Stimulated activated effector memory CD8-positive, alpha-beta T cell treated with anti-CD3 and anti-CD28 coated beads, Interleukin-12 subunit alpha, Interleukin-12 subunit beta, amount 100 ng/mL, for 72 hours (primary cell): ENCODE data around the gene ZNF544.
A peak's percentile ranks its signal among the peaks of the same experiment; 100 is the strongest.

Source experiments
- ATAC-seq: fragments of 150-1000 bp; cut with Tn5 transposase; 2 replicates; pipeline ENCODE4 v1.10.0; 2021
- DNase-seq, 2 donors: peaks; one replicate each; pipeline ENCODE4 v3.0.0; 2021 to 2022; ENCODE audit warnings: low spot score in 2 of 2
- H3K27ac Mint-ChIP-seq: one replicate; pipeline ENCODE4 v1.8.0; 2022; ENCODE audit warnings: mild to moderate bottlenecking, mixed read lengths
- H3K36me3 Mint-ChIP-seq: one replicate; pipeline ENCODE4 v1.8.0; 2022; ENCODE audit warnings: mild to moderate bottlenecking, mixed read lengths
- H3K4me1 Mint-ChIP-seq: one replicate; pipeline ENCODE4 v1.8.0; 2022; ENCODE audit warnings: mixed read lengths
- H3K4me3 Mint-ChIP-seq: one replicate; pipeline ENCODE4 v1.8.0; 2022; ENCODE audit warnings: mild to moderate bottlenecking, mixed read lengths
- H3K9me3 Mint-ChIP-seq: one replicate; pipeline ENCODE4 v1.8.0; 2022; ENCODE audit warnings: mixed read lengths

The ZNF544 gene

DNA sequence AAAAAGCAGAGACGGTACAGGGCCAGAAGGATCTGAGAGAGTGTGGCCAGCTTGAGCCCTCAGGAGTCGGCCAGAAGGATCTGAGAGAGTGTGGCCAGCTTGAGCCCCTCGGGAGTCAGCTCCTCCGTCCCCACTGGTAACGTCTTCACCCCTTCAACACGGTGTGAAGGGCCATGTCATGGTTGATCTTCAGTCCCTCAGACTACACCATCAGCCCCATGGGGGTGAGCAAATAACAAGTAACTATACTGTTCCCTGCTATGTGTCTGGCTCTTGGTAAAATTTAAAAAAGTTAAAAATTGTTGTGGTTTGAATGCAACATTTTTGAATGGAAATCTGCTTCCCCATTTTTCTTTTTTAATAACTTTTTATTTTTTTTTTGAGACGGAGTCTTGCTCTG, 48.5 kb downstream of the ZNF544 start:
- no peak for ATAC-seq
- H3K4me1 Mint-ChIP-seq: peaks cover 34% of the 10 kb centered on the region
- peaks cover 76% of the 10 kb centered on the region for H3K36me3 Mint-ChIP-seq
- H3K9me3 Mint-ChIP-seq: peaks cover 10% of the 10 kb centered on the region
- no peak overlapping the region for H3K27ac Mint-ChIP-seq
- H3K4me3 Mint-ChIP-seq: peak overlapping the region; percentile 91
- no peak for DNase-seq

- ATAC-seq: no peak
- no peak for DNase-seq
- H3K9me3 Mint-ChIP-seq: peaks cover 10% of the 10 kb centered on the region
- H3K4me1 Mint-ChIP-seq: peaks cover 34% of the 10 kb centered on the region
- peak overlapping the region; percentile 94 for H3K27ac Mint-ChIP-seq
- H3K4me3 Mint-ChIP-seq: peak overlapping the region; percentile 91
- H3K36me3 Mint-ChIP-seq: peaks cover 71% of the 10 kb centered on the region
Measured at GRCh38 chr19:58277748-58278540, 49.2 kb downstream of the ZNF544 start.

- peak; percentile 87 to 98 for DNase-seq
- Mint-ChIP-seq H3K36me3 (peaks cover 71% of the 10 kb centered on the region), H3K9me3 (peaks cover 10% of the 10 kb centered on the region), H3K4me1 (peaks cover 34% of the 10 kb centered on the region), H3K4me3 (peak within 1 kb of the TSS; percentile 91), H3K27ac (peak within 1 kb of the TSS; percentile 94)
- ATAC-seq: peak; percentile 97
Measured at GRCh38 chr19:58278541-58279041, 49.9 kb downstream of the ZNF544 start, which contains the start of gene ZNF8. Gene ZNF8, plus strand, starts transcription at chr19:58278955. Its CDS starts 127 bp downstream, at chr19:58279082.

GRCh38 chr19:58279042-58279924, 50.6 kb downstream of the ZNF544 start:
- peaks cover 65% of the 10 kb centered on the region for H3K36me3 Mint-ChIP-seq
- ATAC-seq (peak; percentile 39), DNase-seq (peak; percentile 25 to 83)
- H3K4me1 Mint-ChIP-seq: peaks cover 34% of the 10 kb centered on the region
- peak overlapping the region; percentile 91 for H3K4me3 Mint-ChIP-seq
- H3K27ac Mint-ChIP-seq: peak overlapping the region; percentile 94
- H3K9me3 Mint-ChIP-seq: peaks cover 7% of the 10 kb centered on the region

GRCh38 chr19:58279925-58280316, 51.2 kb downstream of the ZNF544 start:
- peaks cover 4% of the 10 kb centered on the region for H3K9me3 Mint-ChIP-seq
- peak overlapping the region; percentile 94 for H3K27ac Mint-ChIP-seq
- H3K4me1 Mint-ChIP-seq: peaks cover 34% of the 10 kb centered on the region
- no peak for DNase-seq
- peak overlapping the region; percentile 91 for H3K4me3 Mint-ChIP-seq
- no peak for ATAC-seq
- H3K36me3 Mint-ChIP-seq: peaks cover 63% of the 10 kb centered on the region

DNA sequence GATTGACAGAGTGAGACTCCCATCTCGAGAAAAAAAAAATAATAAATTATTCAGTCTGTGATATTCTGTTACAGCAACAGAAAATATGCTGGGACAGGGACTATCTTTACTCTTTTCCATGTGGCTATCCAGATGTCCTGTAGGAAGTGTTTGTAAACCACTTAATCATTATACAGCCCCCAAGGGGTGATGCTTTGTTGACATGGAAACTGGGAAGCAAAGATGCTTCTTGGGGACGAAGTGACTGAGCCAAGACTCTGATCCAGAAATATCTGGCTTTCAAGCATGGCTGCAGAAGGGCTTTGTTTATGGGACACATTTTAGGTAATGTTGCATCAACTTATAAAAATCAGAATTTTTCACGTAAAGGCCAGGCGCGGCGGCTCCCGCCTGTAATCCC, 55.5 kb downstream of the ZNF544 start:
- Mint-ChIP-seq H3K4me1 (peaks cover 26% of the 10 kb centered on the region), H3K4me3 (no peak overlapping the region), H3K36me3 (peaks cover 73% of the 10 kb centered on the region), H3K27ac (no peak overlapping the region), H3K9me3 (no peaks in the 10 kb centered on the region)
- no peak for ATAC-seq
- DNase-seq: no peak

- Mint-ChIP-seq H3K4me1 (no peaks in the 10 kb centered on the region), H3K9me3 (peaks cover 8% of the 10 kb centered on the region), H3K27ac (no peak overlapping the region), H3K4me3 (no peak overlapping the region), H3K36me3 (peaks cover 73% of the 10 kb centered on the region)
- ATAC-seq: no peak
- no peak for DNase-seq
Measured at GRCh38 chr19:58291943-58292342, 63.2 kb downstream of the ZNF544 start.

DNA sequence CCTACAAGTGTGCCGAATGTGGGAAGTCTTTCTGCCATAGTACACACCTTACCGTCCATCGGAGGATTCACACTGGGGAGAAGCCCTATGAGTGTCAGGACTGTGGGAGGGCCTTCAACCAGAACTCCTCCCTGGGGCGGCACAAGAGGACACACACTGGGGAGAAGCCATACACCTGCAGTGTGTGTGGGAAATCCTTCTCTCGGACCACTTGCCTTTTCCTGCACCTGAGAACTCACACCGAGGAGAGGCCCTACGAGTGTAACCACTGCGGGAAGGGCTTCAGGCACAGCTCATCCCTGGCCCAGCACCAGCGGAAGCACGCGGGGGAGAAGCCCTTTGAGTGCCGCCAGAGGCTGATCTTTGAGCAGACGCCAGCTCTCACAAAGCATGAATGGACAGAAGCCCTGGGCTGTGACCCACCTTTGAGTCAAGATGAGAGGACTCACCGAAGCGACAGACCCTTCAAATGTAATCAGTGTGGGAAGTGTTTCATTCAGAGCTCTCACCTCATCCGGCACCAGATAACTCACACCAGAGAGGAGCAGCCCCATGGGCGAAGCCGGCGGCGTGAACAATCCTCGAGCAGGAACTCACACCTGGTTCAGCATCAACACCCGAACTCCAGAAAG, 66.1 kb downstream of the ZNF544 start:
- Mint-ChIP-seq H3K9me3 (peaks cover 8% of the 10 kb centered on the region), H3K27ac (no peak overlapping the region), H3K36me3 (peaks cover 43% of the 10 kb centered on the region), H3K4me1 (no peaks in the 10 kb centered on the region), H3K4me3 (no peak overlapping the region)
- no peak for ATAC-seq
- DNase-seq: no peak

GRCh38 chr19:58296104-58296503, 67.4 kb downstream of the ZNF544 start:
- Mint-ChIP-seq H3K9me3 (peaks cover 8% of the 10 kb centered on the region), H3K36me3 (peaks cover 35% of the 10 kb centered on the region), H3K4me3 (no peak overlapping the region), H3K4me1 (peaks cover 4% of the 10 kb centered on the region), H3K27ac (no peak overlapping the region)
- DNase-seq (no peak), ATAC-seq (no peak)

- no peak overlapping the region for H3K4me3 Mint-ChIP-seq
Measured at GRCh38 chr19:58300620-58301019, 71.9 kb downstream of the ZNF544 start.

GRCh38 chr19:58304255-58304654, 75.5 kb downstream of the ZNF544 start:
- Mint-ChIP-seq H3K4me1 (peaks cover 46% of the 10 kb centered on the region), H3K9me3 (no peaks in the 10 kb centered on the region), H3K36me3 (peaks cover 51% of the 10 kb centered on the region), H3K27ac (peak overlapping the region; percentile 98), H3K4me3 (peak overlapping the region; percentile 98)
- DNase-seq: no peak
- ATAC-seq: no peak

More at GRCh38 chr19:58300620-58301019, 71.9 kb downstream of the ZNF544 start:
- H3K27ac Mint-ChIP-seq: no peak overlapping the region
- no peaks in the 10 kb centered on the region for H3K9me3 Mint-ChIP-seq
- ATAC-seq (no peak), DNase-seq (no peak)
- H3K36me3 Mint-ChIP-seq: peaks cover 15% of the 10 kb centered on the region
- H3K4me1 Mint-ChIP-seq: peaks cover 19% of the 10 kb centered on the region

- H3K4me1 Mint-ChIP-seq: peaks cover 50% of the 10 kb centered on the region
- peaks cover 56% of the 10 kb centered on the region for H3K36me3 Mint-ChIP-seq
Measured at GRCh38 chr19:58304748-58305064, 76.0 kb downstream of the ZNF544 start.

DNA sequence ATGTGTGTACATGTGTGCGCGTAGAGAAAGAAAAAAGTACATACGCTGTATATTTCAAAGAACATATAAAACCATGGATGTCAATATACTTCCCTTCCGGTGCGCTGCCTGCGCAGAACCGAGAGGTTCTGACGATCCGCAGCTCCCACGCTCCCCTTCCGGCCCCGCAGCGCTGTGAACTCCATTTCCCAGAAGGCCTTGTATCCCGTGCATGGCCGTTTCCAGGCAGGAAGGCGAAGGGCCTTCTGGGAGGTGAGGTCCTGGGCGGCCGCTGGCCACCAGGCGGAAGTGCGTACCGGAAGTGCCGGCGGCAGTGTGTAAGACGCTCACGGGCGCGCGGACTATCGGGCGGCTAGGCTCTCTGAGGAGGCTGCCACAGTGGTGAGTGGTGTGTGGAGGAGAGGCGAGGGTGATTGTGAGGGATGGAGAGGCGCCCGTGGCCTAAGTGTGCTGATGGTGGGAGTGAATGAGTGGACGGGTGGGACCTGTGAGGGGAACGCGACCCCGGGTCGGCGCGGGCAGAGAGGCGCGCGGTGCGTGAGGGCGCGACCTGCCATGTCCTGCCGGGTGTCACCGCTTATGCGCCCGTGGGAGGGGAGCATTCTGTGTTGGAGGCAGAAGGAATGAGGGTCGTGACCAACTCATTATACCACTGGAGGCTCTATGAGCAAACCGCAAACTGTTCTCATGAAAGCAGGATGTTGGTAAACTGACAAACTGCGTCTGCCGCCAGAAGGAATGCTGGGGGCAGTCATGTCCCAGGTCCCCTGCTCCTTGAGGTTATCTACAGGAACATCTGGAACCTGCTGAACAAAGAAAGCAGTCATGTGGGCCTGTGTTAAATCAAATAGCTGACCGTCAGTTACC, 76.6 kb downstream of the ZNF544 start, which contains the start of gene ERVK3-1:
Gene ERVK3-1, plus strand, starts transcription at position 313 of the 867 bp plus-strand sequence. CDS start 6,792 bp downstream, outside the sequence.
- peak within 1 kb of the TSS; percentile 98 for H3K4me3 Mint-ChIP-seq
- peaks cover 55% of the 10 kb centered on the region for H3K4me1 Mint-ChIP-seq
- peak; percentile 99 for ATAC-seq

More at GRCh38 chr19:58304748-58305064, 76.0 kb downstream of the ZNF544 start:
- no peak for ATAC-seq
- no peaks in the 10 kb centered on the region for H3K9me3 Mint-ChIP-seq
- no peak for DNase-seq
- peak overlapping the region; percentile 98 for H3K27ac Mint-ChIP-seq
- peak overlapping the region; percentile 98 for H3K4me3 Mint-ChIP-seq

GRCh38 chr19:58305932-58306323, 77.2 kb downstream of the ZNF544 start:
- ATAC-seq (no peak), DNase-seq (peak in 1 of 2 donors; percentile 52)
- peak overlapping the region; percentile 98 for H3K4me3 Mint-ChIP-seq
- H3K27ac Mint-ChIP-seq: peak overlapping the region; percentile 98
- H3K4me1 Mint-ChIP-seq: peaks cover 54% of the 10 kb centered on the region
- H3K36me3 Mint-ChIP-seq: peaks cover 62% of the 10 kb centered on the region
- H3K9me3 Mint-ChIP-seq: no peaks in the 10 kb centered on the region

More for the DNA sequence above, 76.6 kb downstream of the ZNF544 start, which contains the start of gene ERVK3-1:
- peaks cover 62% of the 10 kb centered on the region for H3K36me3 Mint-ChIP-seq
- H3K27ac Mint-ChIP-seq: peak within 1 kb of the TSS; percentile 98
- H3K9me3 Mint-ChIP-seq: no peaks in the 10 kb centered on the region
- DNase-seq: peak; percentile 81 to 95
